Kidney epithelial cell (primary cell): ENCODE data around the gene ISG20. TPM values are rescaled to one million over a fixed set of nuclear protein-coding genes. Genes with fewer than 3 reads are reported as not detected.

Experiments used
- DNase-seq: peaks from one replicate; pipeline ENCODE4 v3.0.0-alpha.2; 2010; ENCODE audit warnings: low read depth
- H3K27me3 ChIP-seq: 2 replicates; pipeline ENCODE4 v1.6.0; 2011; ENCODE audit warnings: low read length; ENCODE audit not compliant: control insufficient read depth, insufficient read depth
- H3K36me3 ChIP-seq: 2 replicates; pipeline ENCODE4 v1.5.1; 2011; ENCODE audit warnings: low read length; ENCODE audit not compliant: control insufficient read depth, insufficient read depth
- H3K4me3 ChIP-seq: 2 replicates; pipeline ENCODE4 v1.5.1; 2011; ENCODE audit warnings: low read depth, mild to moderate bottlenecking, control low read depth, low read length
- total RNA-seq: library from RNA; depleted of rRNA; stranded (reverse); fragments of >200 nt; gene quantifications from 2 replicates; pipeline ENCODE4 v1.2.3, GENCODE V29; 2015
- TF ChIP-seq, protein P1 (sequence below): IDR thresholded peaks from 2 replicates; pipeline ENCODE4 v1.5.1; 2011; ENCODE audit warnings: mild to moderate bottlenecking, moderate library complexity, low read length, control low read depth, inconsistent platforms; ENCODE audit not compliant: insufficient read depth, poor library complexity, severe bottlenecking

The ISG20 gene
- total RNA-seq, 1 donor from 2014 or later = 22.3 TPM

DNA sequence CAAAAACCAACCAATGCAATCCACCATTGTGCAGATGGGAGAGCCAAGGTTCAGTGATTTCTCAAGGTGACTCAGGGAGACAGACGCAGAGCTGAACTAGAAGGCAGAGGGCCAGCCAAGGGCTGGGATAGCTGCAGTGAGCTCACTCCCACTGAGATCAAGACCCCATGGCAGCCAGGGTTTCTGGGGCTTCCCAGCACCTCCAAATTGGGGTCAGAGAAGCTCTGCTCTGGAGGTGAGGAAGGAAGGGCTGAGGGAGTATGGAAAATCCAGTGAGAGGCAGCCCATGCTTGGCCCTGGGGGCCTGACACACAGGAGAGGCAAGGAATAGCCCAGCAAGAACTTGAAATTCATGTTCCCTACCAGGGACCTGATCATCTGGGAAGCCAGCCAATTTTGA lies 61.0 kb downstream of the ISG20 start:
- no peak overlapping the region for H3K4me3 ChIP-seq
- DNase-seq = no peak
- TF ChIP-seq, protein P1, sequence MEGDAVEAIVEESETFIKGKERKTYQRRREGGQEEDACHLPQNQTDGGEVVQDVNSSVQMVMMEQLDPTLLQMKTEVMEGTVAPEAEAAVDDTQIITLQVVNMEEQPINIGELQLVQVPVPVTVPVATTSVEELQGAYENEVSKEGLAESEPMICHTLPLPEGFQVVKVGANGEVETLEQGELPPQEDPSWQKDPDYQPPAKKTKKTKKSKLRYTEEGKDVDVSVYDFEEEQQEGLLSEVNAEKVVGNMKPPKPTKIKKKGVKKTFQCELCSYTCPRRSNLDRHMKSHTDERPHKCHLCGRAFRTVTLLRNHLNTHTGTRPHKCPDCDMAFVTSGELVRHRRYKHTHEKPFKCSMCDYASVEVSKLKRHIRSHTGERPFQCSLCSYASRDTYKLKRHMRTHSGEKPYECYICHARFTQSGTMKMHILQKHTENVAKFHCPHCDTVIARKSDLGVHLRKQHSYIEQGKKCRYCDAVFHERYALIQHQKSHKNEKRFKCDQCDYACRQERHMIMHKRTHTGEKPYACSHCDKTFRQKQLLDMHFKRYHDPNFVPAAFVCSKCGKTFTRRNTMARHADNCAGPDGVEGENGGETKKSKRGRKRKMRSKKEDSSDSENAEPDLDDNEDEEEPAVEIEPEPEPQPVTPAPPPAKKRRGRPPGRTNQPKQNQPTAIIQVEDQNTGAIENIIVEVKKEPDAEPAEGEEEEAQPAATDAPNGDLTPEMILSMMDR = no peak
- no peaks in the 10 kb centered on the region for H3K36me3 ChIP-seq
- no peaks in the 10 kb centered on the region for H3K27me3 ChIP-seq

DNA sequence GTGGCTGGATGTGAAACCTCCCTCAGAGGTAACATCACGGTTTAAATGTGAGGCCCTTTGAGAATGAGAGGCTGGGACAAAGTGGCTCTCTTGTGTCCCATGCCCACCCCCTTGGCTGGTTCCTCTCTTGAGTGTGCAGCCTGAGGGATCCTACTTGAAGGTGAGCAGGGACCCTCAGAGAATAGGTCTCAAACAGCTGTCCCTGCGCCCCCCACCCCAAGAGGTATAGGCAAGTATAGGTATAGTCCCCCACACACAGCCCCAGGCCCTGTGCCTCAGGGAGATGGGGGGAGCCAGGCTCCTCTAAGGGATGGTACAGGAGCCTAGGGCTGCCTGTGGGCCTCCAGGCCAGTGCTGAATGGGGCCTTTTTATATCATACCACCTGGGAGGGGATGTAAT lies 61.9 kb downstream of the ISG20 start:
- TF ChIP-seq, protein P1 = no peak
- Histone ChIP-seq H3K27me3 (peaks cover 2% of the 10 kb centered on the region), H3K4me3 (no peak overlapping the region), H3K36me3 (no peaks in the 10 kb centered on the region)
- DNase-seq = no peak

DNA sequence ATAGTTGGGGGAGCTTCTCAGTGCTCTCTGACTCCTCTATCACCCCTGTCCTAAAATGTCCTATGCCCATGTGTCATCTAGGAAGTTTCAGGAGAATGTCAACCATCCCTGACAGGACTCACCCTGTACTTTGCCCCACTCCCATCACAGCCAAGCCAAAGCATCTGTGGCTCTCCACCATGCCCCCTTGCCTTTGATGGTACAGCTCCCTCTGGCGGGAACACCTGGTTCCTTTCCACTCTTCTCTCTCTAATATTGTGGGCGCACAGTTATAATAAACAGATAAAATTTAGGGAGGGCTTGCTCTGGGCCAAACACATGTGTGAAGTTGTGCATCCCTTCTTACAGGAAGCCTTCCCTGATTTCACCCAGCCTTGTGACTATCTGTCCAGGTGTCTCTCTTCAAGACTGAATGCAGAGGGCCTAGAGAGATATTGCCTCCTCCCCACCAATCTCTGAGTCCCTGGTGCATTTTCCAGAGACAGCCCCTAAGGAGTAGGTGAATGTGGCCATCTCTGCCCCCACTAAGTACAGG lies 62.8 kb downstream of the ISG20 start:
- TF ChIP-seq, protein P1 = peak; percentile 12
- no peak for DNase-seq
- peaks cover 2% of the 10 kb centered on the region for H3K27me3 ChIP-seq

DNA sequence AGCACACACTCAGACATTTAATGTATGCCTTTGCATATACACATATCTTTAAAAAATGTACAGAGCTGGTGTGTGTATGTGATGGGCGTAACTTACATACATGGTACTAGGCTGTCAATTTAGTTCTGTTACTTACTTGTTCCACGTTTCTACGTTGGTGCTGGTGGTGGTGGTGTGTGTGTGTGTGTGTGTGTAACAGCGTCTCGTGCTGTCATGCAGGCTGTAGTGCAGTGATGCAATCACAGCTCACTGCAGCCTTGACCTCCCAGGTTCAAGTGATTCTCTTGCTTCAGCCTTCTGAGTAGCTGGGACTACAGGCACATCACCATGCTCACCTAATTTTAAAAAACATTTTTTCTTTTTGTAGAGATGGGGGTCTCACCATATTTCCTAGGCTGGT lies 64.2 kb downstream of the ISG20 start:
- DNase-seq = no peak
- no peak overlapping the region for H3K4me3 ChIP-seq
- H3K36me3 ChIP-seq = no peaks in the 10 kb centered on the region
- peaks cover 2% of the 10 kb centered on the region for H3K27me3 ChIP-seq
- TF ChIP-seq, protein P1 = no peak

More for the DNA sequence above, 62.8 kb downstream of the ISG20 start:
- H3K36me3 ChIP-seq = no peaks in the 10 kb centered on the region
- H3K4me3 ChIP-seq = no peak overlapping the region

DNA sequence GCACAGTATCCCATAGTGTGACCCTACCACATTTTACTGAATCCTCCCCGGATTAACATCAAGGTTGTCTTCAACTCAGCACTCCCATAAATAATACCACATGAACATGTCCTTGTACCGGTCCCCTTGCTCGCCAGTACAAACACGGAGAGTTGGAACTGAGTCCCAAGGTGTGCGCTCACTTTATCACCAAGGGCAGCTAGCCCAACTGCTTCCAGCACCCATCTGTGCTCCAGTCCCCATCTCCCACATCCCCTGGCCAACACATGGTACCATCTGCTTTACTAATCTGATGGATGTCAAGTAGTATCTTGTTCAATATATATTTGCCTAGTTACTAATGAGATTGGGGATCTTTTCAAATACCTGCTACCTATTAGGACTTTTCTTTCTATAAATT lies 64.7 kb downstream of the ISG20 start:
- H3K36me3 ChIP-seq = no peaks in the 10 kb centered on the region

More for the DNA sequence above, 64.7 kb downstream of the ISG20 start:
- H3K27me3 ChIP-seq = peaks cover 2% of the 10 kb centered on the region
- no peak for DNase-seq
- no peak overlapping the region for H3K4me3 ChIP-seq
- TF ChIP-seq, protein P1 = no peak
